OCI-LY1 (cell line): ENCODE results near the gene ZNF670.

ENCODE experiments used
- CTCF ChIP-seq: fragments of 200-600 bp; sonication (generic), shearing (Covaris generic); IDR thresholded peaks from 2 replicates; pipeline ENCODE4 v1.5.1; 2017; ENCODE audit warnings: mild to moderate bottlenecking, antibody characterized with exemption, low read length, moderate library complexity, mixed read lengths
- EZH2 ChIP-seq: fragments of 200-600 bp; sonication (generic), shearing (Covaris generic); IDR thresholded peaks from 2 replicates; pipeline ENCODE4 v1.8.0; 2017; ENCODE audit warnings: borderline replicate concordance, mixed run types, mild to moderate bottlenecking, antibody characterized with exemption, low read length, moderate library complexity, mixed read lengths

GRCh38 chr1:247111259-247111699 lies 32.7 kb upstream of the ZNF670 start:
- TF ChIP-seq CTCF, result no peak
- no peak for TF ChIP-seq EZH2
